GM10266 (cell line): ENCODE measurements around the gene DPM2.

Experiments
- DNase-seq: peaks from one replicate; pipeline ENCODE4 v3.0.0; 2012; ENCODE audit errors: extremely low spot score
- CTCF ChIP-seq: IDR thresholded peaks from 2 replicates; pipeline ENCODE4 v1.5.1; 2012; ENCODE audit warnings: mild to moderate bottlenecking, low read depth; ENCODE audit not compliant: control insufficient read depth, insufficient read depth; ENCODE audit errors: missing control alignments

Gene DPM2

GRCh38 chr9:127959841-127960409 lies 22.3 kb upstream of the DPM2 start:
- DNase-seq = no peak
- no peak for TF ChIP-seq CTCF

GRCh38 chr9:127959398-127959797 lies 21.7 kb upstream of the DPM2 start:
- DNase-seq = no peak
- TF ChIP-seq CTCF = no peak

- no peak for DNase-seq
- no peak for TF ChIP-seq CTCF
Measured at GRCh38 chr9:127958728-127959127, 21.1 kb upstream of the DPM2 start.

GRCh38 chr9:127955294-127956015 lies 17.8 kb upstream of the DPM2 start:
- peak; percentile 55 for TF ChIP-seq CTCF
- DNase-seq = peak; percentile 72

- TF ChIP-seq CTCF = no peak
- DNase-seq = no peak
Measured at GRCh38 chr9:127954831-127955293, 17.2 kb upstream of the DPM2 start.

- no peak for TF ChIP-seq CTCF
- no peak for DNase-seq
Measured at GRCh38 chr9:127953768-127954505, 16.3 kb upstream of the DPM2 start.

GRCh38 chr9:127953154-127953553 lies 15.5 kb upstream of the DPM2 start:
- TF ChIP-seq CTCF = no peak
- no peak for DNase-seq
